ENCODE data around the gene CADM1. TPM values are rescaled to one million over a fixed set of nuclear protein-coding genes. Genes with fewer than 3 reads are reported as not detected.

The CADM1 gene
- total and polyA plus RNA-seq, 10 of the 15 experiments (the other 5 are each of a cell fraction or from before 2014, with no cell fraction given), result 0.03 to 0.48 (median 0.15) TPM; not detected in 3

GRCh38 chr11:115275045-115275444, 229.2 kb downstream of the CADM1 start:
- H3K79me2 ChIP-seq (ENCODE audit: control insufficient read depth, insufficient read depth, low read length), result no peaks in the 10 kb centered on the region
- H3K9ac ChIP-seq (ENCODE audit: control insufficient read depth, insufficient read depth, low read length), result no peak overlapping the region
- H3K27ac ChIP-seq (ENCODE audit: control insufficient read depth, insufficient read depth), result no peak overlapping the region
- ChIA-PET SMC1A (ENCODE audit: uncharacterized antibody, unreplicated experiment) (no interaction called here), CTCF (no interaction called here), RAD21 (ENCODE audit: unreplicated experiment) (no interaction called here), POLR2A (no interaction called here)
- no peaks in the 10 kb centered on the region for H3K9me3 ChIP-seq (replicated peaks; ENCODE audit: control insufficient read depth, insufficient read depth, low read length)
- no peaks in the 10 kb centered on the region for H4K20me1 ChIP-seq (ENCODE audit: control insufficient read depth, insufficient read depth)
- in situ Hi-C loops (cut with MboI), result no loop called here
- no peaks in the 10 kb centered on the region for H3K4me1 ChIP-seq (ENCODE audit: control insufficient read depth, insufficient read depth, low read length)
- ATAC-seq, result no peak
- whole genome bisulfite sequencing (ENCODE audit: insufficient coverage, insufficient replicate concordance, low lambda C conversion rate, missing lambda C conversion rate), result 48% methylated on average over 11 of the region's 11 CpGs
- FAIRE-seq, result no peak
- DNase-seq (ENCODE audit: low read depth, low spot score), result no peak
- H3K27me3 ChIP-seq (replicated peaks in 1 of 2; ENCODE audit: control insufficient read depth in 2 of 2, insufficient read depth in 2 of 2, low read length in 1 of 2), result 0 out of 4 replicates have a peak, but pooled peaks cover 0 to 9% of the 10 kb centered on the region in 2 experiments
- intact Hi-C loops (cut with micrococcal nuclease; ENCODE audit: unreplicated experiment), result no loop called here
- no TSS peak for BruUV-seq (replicated peaks)
- no peak overlapping the region for H2AFZ ChIP-seq (ENCODE audit: control insufficient read depth, low read depth, low read length)
- H3K36me3 ChIP-seq (ENCODE audit: control insufficient read depth in 2 of 2, insufficient read depth in 2 of 2, low read length in 1 of 2), result no peaks in the 10 kb centered on the region
- no peak overlapping the region for H3K4me3 ChIP-seq
- H3K4me2 ChIP-seq (ENCODE audit: control insufficient read depth, insufficient read depth), result no peak overlapping the region
- TF ChIP-seq RUNX3 (IDR thresholded peaks at IDR 0.05; ENCODE audit: low read length) (no peak), MXI1 (IDR thresholded peaks at IDR 0.05; ENCODE audit: low read depth, low read length) (no peak), ZNF687 (IDR thresholded peaks at IDR 0.05) (no peak), ZZZ3 (IDR thresholded peaks at IDR 0.05; ENCODE audit: control insufficient read depth, insufficient read length, low read depth) (no peak), POU2F2 (IDR thresholded peaks at IDR 0.05; ENCODE audit: borderline replicate concordance, low read depth, low read length) (no peak), KLF5 (IDR thresholded peaks at IDR 0.05; ENCODE audit: partially characterized antibody) (no peak), KDM1A (IDR thresholded peaks at IDR 0.05; ENCODE audit: borderline replicate concordance) (no peak), ELK1 (IDR thresholded peaks at IDR 0.05; ENCODE audit: low read depth, low read length) (no peak), ZBTB4 (CRISPR knock-in tag; IDR thresholded peaks at IDR 0.05) (no peak), ZBED1 (IDR thresholded peaks at IDR 0.05; ENCODE audit: borderline replicate concordance) (no peak), EED (IDR thresholded peaks at IDR 0.05; ENCODE audit: low read depth) (no peak), TCF3 (IDR thresholded peaks at IDR 0.05; ENCODE audit: borderline replicate concordance, insufficient read depth, low read depth, low read length) (no peak), ZNF622 (IDR thresholded peaks at IDR 0.05) (no peak), MAX (IDR thresholded peaks at IDR 0.05; ENCODE audit: low read depth, low read length) (no peak), USF1 (IDR thresholded peaks at IDR 0.05; ENCODE audit: borderline replicate concordance, extremely low read length, insufficient read depth, low read depth, low read length) (no peak), NRF1 (conservative IDR thresholded peaks at IDR 0.05; ENCODE audit: low read depth, low read length) (no peak)
